ENCODE results near the gene FAM32A. TPM values are rescaled to one million over a fixed set of nuclear protein-coding genes. Genes with fewer than 3 reads are reported as not detected.

FAM32A gene
- total RNA-seq, 1 donor from 2014 or later: 106 TPM

DNA sequence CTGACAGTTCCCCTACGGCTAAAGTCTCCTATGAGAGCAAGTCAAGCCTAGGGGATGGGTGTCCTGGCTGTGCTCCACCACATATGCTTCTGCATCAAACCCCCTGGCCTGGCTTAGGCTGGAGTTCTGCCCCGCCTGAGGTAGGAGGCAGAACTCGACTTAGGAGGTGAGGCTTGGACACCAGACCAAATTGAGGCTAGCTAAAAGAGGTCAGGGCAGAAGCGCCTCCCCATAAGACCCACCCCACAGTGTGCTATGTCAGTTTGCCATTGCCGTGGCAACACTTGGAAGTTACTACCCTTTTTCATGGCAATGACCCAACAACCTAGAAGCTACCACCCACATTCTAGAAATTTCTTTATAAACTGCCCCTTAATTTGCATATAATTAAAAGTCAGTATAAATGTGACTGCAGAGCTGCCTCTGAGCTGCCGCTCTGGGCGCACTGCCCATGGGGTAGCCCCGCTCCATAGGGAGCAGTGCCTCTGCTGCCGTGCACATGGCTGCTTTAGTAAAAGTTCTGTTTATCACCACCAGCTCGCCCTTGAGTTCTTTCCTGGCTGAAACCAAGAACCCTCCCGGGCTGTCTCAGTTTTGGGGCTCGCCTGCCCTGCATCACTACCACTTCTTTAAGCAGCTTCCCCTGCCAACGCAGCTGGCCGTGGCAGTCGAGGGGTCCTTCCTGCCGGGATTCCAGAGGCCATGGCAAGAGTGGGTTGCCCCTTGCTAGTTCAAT lies 32.7 kb downstream of the FAM32A start:
- peaks cover 24% of the 10 kb centered on the region for H3K9me3 ChIP-seq (ENCODE audit: insufficient read depth, low read depth, low read length)
- peaks cover 64% of the 10 kb centered on the region for H3K36me3 Mint-ChIP-seq (ENCODE audit: low read depth, unreplicated experiment)
- no peaks in the 10 kb centered on the region for H3K27me3 Mint-ChIP-seq (ENCODE audit: low read depth, unreplicated experiment)
- no peaks in the 10 kb centered on the region for H3K4me1 ChIP-seq (ENCODE audit: insufficient read depth, low read length)
- H3K27me3 ChIP-seq (ENCODE audit: insufficient read depth, low read length): no peaks in the 10 kb centered on the region
- DNase-seq (ENCODE audit: low read depth) (no peak), FAIRE-seq (no peak)
- H2AFZ ChIP-seq (ENCODE audit: low read depth, low read length): no peak overlapping the region
- no peaks in the 10 kb centered on the region for H3K4me1 Mint-ChIP-seq (ENCODE audit: low read depth, unreplicated experiment)
- H3K4me3 ChIP-seq (ENCODE audit: insufficient read depth, low read depth, low read length): no peak overlapping the region
- H3K27ac Mint-ChIP-seq (ENCODE audit: unreplicated experiment): no peak overlapping the region
- H3K79me2 ChIP-seq (ENCODE audit: insufficient read depth, low read length): peaks cover 59% of the 10 kb centered on the region
- peaks cover 24% of the 10 kb centered on the region for H3K36me3 ChIP-seq (ENCODE audit: insufficient read depth, low read length)
- TF ChIP-seq EZH2 (IDR thresholded peaks at IDR 0.05; ENCODE audit: insufficient read depth, low read length): no peak
- TF ChIP-seq, protein P1, sequence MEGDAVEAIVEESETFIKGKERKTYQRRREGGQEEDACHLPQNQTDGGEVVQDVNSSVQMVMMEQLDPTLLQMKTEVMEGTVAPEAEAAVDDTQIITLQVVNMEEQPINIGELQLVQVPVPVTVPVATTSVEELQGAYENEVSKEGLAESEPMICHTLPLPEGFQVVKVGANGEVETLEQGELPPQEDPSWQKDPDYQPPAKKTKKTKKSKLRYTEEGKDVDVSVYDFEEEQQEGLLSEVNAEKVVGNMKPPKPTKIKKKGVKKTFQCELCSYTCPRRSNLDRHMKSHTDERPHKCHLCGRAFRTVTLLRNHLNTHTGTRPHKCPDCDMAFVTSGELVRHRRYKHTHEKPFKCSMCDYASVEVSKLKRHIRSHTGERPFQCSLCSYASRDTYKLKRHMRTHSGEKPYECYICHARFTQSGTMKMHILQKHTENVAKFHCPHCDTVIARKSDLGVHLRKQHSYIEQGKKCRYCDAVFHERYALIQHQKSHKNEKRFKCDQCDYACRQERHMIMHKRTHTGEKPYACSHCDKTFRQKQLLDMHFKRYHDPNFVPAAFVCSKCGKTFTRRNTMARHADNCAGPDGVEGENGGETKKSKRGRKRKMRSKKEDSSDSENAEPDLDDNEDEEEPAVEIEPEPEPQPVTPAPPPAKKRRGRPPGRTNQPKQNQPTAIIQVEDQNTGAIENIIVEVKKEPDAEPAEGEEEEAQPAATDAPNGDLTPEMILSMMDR (IDR thresholded peaks at IDR 0.05; ENCODE audit: insufficient read depth, low read depth, low read length): no peak
- H4K20me1 ChIP-seq (ENCODE audit: insufficient read depth, low read length): peaks cover 66% of the 10 kb centered on the region
- H3K4me2 ChIP-seq (ENCODE audit: low read length): no peak overlapping the region
- H3K9ac ChIP-seq (ENCODE audit: low read length): no peak overlapping the region
- H3K9me3 Mint-ChIP-seq (ENCODE audit: unreplicated experiment): peaks cover 27% of the 10 kb centered on the region
- H3K27ac ChIP-seq (ENCODE audit: low read depth, low read length): no peak overlapping the region
- no peak overlapping the region for H3K4me3 Mint-ChIP-seq (ENCODE audit: unreplicated experiment)

- Histone ChIP-seq H3K79me2 (ENCODE audit: insufficient read depth, low read length) (peaks cover 51% of the 10 kb centered on the region), H3K27me3 (ENCODE audit: insufficient read depth, low read length) (no peaks in the 10 kb centered on the region), H3K9me3 (ENCODE audit: insufficient read depth, low read depth, low read length) (peaks cover 24% of the 10 kb centered on the region), H4K20me1 (ENCODE audit: insufficient read depth, low read length) (peaks cover 65% of the 10 kb centered on the region), H3K4me1 (ENCODE audit: insufficient read depth, low read length) (no peaks in the 10 kb centered on the region), H3K27ac (ENCODE audit: low read depth, low read length) (no peak overlapping the region), H3K36me3 (ENCODE audit: insufficient read depth, low read length) (peaks cover 31% of the 10 kb centered on the region), H2AFZ (ENCODE audit: low read depth, low read length) (no peak overlapping the region), H3K9ac (ENCODE audit: low read length) (no peak overlapping the region), H3K4me2 (ENCODE audit: low read length) (no peak overlapping the region), H3K4me3 (ENCODE audit: insufficient read depth, low read depth, low read length) (no peak overlapping the region)
- TF ChIP-seq, protein P1 (IDR thresholded peaks at IDR 0.05; ENCODE audit: insufficient read depth, low read depth, low read length): no peak
- no peak for TF ChIP-seq EZH2 (IDR thresholded peaks at IDR 0.05; ENCODE audit: insufficient read depth, low read length)
- DNase-seq (ENCODE audit: low read depth) (no peak), FAIRE-seq (no peak)
- H3K27me3 Mint-ChIP-seq (ENCODE audit: low read depth, unreplicated experiment): no peaks in the 10 kb centered on the region
- H3K4me3 Mint-ChIP-seq (ENCODE audit: unreplicated experiment): no peak overlapping the region
- peaks cover 28% of the 10 kb centered on the region for H3K9me3 Mint-ChIP-seq (ENCODE audit: unreplicated experiment)
- peaks cover 66% of the 10 kb centered on the region for H3K36me3 Mint-ChIP-seq (ENCODE audit: low read depth, unreplicated experiment)
- H3K27ac Mint-ChIP-seq (ENCODE audit: unreplicated experiment): no peak overlapping the region
- no peaks in the 10 kb centered on the region for H3K4me1 Mint-ChIP-seq (ENCODE audit: low read depth, unreplicated experiment)
Observed at GRCh38 chr19:16218851-16219250, 33.6 kb downstream of the FAM32A start.

- no peak for DNase-seq (ENCODE audit: low read depth)
- H3K4me3 Mint-ChIP-seq (ENCODE audit: unreplicated experiment): no peak overlapping the region
Observed at GRCh38 chr19:16222806-16223205, 37.6 kb downstream of the FAM32A start.

More at GRCh38 chr19:16222806-16223205, 37.6 kb downstream of the FAM32A start:
- Mint-ChIP-seq H3K9me3 (ENCODE audit: unreplicated experiment) (peaks cover 26% of the 10 kb centered on the region), H3K36me3 (ENCODE audit: low read depth, unreplicated experiment) (peaks cover 52% of the 10 kb centered on the region), H3K4me1 (ENCODE audit: low read depth, unreplicated experiment) (no peaks in the 10 kb centered on the region), H3K27ac (ENCODE audit: unreplicated experiment) (no peak overlapping the region), H3K27me3 (ENCODE audit: low read depth, unreplicated experiment) (no peaks in the 10 kb centered on the region)
- H3K27me3 ChIP-seq (ENCODE audit: insufficient read depth, low read length): no peaks in the 10 kb centered on the region
- no peak overlapping the region for H2AFZ ChIP-seq (ENCODE audit: low read depth, low read length)
- H3K4me1 ChIP-seq (ENCODE audit: insufficient read depth, low read length): no peaks in the 10 kb centered on the region
- TF ChIP-seq, protein P1 (IDR thresholded peaks at IDR 0.05; ENCODE audit: insufficient read depth, low read depth, low read length): no peak
- no peak for TF ChIP-seq EZH2 (IDR thresholded peaks at IDR 0.05; ENCODE audit: insufficient read depth, low read length)
- H3K4me3 ChIP-seq (ENCODE audit: insufficient read depth, low read depth, low read length): no peak overlapping the region
- peaks cover 24% of the 10 kb centered on the region for H3K9me3 ChIP-seq (ENCODE audit: insufficient read depth, low read depth, low read length)
- no peak overlapping the region for H3K9ac ChIP-seq (ENCODE audit: low read length)
- FAIRE-seq: no peak
- peaks cover 39% of the 10 kb centered on the region for H3K79me2 ChIP-seq (ENCODE audit: insufficient read depth, low read length)
- peaks cover 58% of the 10 kb centered on the region for H4K20me1 ChIP-seq (ENCODE audit: insufficient read depth, low read length)
- H3K4me2 ChIP-seq (ENCODE audit: low read length): no peak overlapping the region
- H3K36me3 ChIP-seq (ENCODE audit: insufficient read depth, low read length): peaks cover 28% of the 10 kb centered on the region
- H3K27ac ChIP-seq (ENCODE audit: low read depth, low read length): no peak overlapping the region

All from astrocyte (in vitro differentiated cells and primary cell).